KOPT-K1 (cell line): ENCODE results near the gene RNU7-1.

Experiments
- H3K27ac ChIP-seq: fragments of 200-600 bp; sonication (generic); 2 replicates; pipeline ENCODE4 v1.5.1; 2016; ENCODE audit warnings: antibody characterized with exemption, mild to moderate bottlenecking, low read depth, low read length; ENCODE audit not compliant: poor library complexity, severe bottlenecking
- H3K36me3 ChIP-seq: fragments of 200-600 bp; sonication (generic); 2 replicates; pipeline ENCODE4 v1.5.1; 2017; ENCODE audit warnings: antibody characterized with exemption, mild to moderate bottlenecking, low read length, moderate library complexity; ENCODE audit not compliant: insufficient read depth
- H3K9me3 ChIP-seq: fragments of 200-600 bp; sonication (generic); 2 replicates; pipeline ENCODE4 v1.5.1; 2017; ENCODE audit warnings: antibody characterized with exemption, low read length, mild to moderate bottlenecking; ENCODE audit not compliant: insufficient read depth, poor library complexity, severe bottlenecking

The RNU7-1 gene

DNA sequence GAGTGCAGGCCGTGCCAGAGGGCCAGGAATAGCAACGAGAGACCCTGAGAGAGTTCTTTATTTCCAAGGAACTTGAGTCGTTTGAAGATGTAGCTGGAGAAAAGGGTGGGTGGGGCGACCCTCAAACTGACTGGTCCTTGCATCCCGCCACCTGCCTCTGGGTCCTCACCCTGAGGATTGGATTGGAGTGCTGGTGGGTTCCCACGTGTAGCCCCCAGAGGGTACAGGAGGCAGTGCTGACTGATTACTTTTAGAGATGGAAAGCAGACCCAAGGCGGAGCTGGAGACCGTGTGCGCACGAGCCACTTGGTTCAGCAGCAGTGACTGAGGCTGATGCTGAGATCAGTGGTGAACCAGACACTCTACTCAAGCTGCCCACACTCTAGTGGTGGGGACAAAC lies 34.0 kb downstream of the RNU7-1 start:
- Histone ChIP-seq H3K27ac (no peak overlapping the region), H3K36me3 (peaks cover 99% of the 10 kb centered on the region), H3K9me3 (no peaks in the 10 kb centered on the region)

DNA sequence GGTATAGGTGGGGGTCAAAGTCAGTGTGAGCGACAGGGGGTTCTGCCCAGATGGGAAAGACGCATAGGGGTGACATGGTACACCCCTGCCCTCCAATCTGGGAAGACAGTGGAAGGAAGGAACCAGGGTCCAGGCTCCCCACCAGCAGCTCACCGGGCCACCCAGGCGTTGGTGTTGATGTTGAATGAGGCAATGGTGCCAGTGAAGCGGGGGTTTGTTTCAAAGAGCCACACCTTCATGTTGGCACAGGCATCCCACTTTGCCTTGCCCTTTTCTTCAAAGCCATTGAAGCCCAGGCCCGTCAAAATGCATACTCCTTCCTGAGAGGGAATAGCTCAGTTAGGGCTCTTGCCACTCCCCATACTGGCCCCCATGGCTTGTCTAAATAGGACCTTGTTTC lies 34.6 kb downstream of the RNU7-1 start:
- Histone ChIP-seq H3K27ac (no peak overlapping the region), H3K9me3 (no peaks in the 10 kb centered on the region), H3K36me3 (peaks cover 98% of the 10 kb centered on the region)

DNA sequence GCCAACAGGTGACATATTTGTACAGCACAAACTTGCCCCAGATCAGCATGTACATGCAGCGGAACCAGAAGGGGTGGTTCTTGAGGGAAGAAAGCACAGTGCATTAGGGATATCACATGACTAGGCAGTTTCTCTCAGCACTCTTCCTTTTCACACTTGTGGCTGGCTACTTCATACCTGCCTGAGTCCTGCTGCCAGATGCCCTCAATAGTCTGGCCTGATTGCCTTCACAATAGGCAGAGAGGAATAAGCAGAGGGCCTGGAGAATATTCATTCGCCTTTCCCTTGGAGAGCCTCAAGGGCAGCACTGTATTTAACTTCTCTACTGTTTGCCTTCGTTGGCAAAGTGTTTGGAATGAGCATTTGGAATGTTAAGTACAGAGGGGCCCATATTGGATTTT lies 35.0 kb downstream of the RNU7-1 start:
- Histone ChIP-seq H3K27ac (no peak overlapping the region), H3K9me3 (no peaks in the 10 kb centered on the region), H3K36me3 (peaks cover 99% of the 10 kb centered on the region)

DNA sequence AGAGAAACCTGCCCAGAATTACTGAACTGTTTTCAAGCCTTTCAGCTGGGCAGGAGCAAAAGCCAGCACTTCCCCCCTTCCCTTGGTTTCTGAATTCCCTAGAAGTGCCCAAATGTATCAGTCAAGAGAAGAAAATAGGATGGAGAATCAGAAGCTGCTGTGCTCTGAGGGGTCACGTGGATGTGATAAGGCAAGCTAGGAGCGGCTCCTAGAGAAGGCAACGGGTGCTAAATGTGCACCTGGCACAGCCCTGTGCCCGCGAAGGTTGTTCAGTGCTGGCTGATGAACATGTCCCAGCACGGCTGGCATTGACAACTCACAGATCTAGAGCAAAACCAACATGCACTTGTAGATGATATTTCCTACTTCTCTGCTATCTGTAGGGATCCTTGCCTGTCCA lies 35.4 kb downstream of the RNU7-1 start:
- Histone ChIP-seq H3K9me3 (no peaks in the 10 kb centered on the region), H3K36me3 (peaks cover 99% of the 10 kb centered on the region), H3K27ac (no peak overlapping the region)

DNA sequence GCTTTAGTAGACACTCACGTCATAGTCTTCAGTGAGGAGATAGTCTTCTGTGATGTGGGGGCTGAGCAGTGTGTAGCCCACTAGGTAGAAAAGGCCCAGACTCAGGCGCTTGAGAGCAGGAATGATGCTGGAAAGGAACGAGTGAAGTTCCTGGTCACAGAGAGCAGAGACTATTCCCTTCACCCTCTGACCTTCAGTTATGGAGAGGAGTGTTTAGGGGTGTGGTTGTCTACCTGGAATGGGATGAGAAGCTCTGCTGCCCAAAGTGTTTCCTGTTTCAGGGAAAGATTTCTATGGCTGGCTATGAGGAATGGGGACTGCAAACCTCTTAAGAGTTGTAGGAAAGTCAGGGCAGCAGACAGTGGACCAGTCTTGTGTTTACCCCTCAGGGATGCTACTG lies 35.8 kb downstream of the RNU7-1 start:
- Histone ChIP-seq H3K36me3 (peaks cover 99% of the 10 kb centered on the region), H3K27ac (no peak overlapping the region), H3K9me3 (no peaks in the 10 kb centered on the region)

DNA sequence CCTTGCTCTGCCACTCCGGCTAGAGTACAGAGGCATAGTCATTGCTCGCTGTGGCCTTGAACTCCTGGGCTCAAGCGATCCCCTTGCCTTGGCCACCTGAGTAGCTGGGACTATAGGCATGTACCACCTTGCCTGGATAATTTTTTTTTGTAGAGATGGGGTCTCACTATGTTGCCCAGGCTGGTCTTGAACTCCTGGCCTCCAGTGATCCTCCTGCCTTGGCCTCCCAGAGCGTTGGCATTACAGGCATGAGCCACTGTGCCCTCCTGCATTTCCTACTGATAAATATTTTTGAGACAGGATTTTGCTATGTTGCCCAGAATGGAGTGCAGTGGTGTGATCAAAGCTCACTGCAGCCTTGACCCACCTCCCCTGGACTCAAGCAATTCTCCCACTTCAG lies 36.5 kb downstream of the RNU7-1 start:
- Histone ChIP-seq H3K36me3 (peaks cover 98% of the 10 kb centered on the region), H3K27ac (no peak overlapping the region)

DNA sequence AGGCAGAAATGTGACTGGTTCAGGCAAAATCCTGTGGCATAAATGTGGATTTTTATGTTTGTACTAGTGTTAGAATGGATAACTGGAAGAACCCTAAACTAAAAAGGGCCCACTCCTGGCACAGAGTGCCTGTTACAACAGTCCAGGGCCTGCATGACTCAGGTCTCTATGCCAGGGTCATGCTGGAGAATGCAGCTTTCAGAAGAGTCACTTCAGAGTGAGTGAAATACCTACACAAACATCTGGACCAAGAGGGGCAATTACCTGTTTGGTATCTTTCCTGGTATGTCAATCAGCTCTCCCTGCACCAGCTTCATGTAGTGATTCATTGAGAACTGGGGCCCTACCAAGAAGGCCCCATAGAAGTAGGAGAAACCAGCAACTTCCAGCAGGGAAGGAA lies 37.1 kb downstream of the RNU7-1 start:
- Histone ChIP-seq H3K27ac (no peak overlapping the region), H3K9me3 (no peaks in the 10 kb centered on the region), H3K36me3 (peaks cover 92% of the 10 kb centered on the region)

More for the DNA sequence above, 36.5 kb downstream of the RNU7-1 start:
- no peaks in the 10 kb centered on the region for H3K9me3 ChIP-seq

DNA sequence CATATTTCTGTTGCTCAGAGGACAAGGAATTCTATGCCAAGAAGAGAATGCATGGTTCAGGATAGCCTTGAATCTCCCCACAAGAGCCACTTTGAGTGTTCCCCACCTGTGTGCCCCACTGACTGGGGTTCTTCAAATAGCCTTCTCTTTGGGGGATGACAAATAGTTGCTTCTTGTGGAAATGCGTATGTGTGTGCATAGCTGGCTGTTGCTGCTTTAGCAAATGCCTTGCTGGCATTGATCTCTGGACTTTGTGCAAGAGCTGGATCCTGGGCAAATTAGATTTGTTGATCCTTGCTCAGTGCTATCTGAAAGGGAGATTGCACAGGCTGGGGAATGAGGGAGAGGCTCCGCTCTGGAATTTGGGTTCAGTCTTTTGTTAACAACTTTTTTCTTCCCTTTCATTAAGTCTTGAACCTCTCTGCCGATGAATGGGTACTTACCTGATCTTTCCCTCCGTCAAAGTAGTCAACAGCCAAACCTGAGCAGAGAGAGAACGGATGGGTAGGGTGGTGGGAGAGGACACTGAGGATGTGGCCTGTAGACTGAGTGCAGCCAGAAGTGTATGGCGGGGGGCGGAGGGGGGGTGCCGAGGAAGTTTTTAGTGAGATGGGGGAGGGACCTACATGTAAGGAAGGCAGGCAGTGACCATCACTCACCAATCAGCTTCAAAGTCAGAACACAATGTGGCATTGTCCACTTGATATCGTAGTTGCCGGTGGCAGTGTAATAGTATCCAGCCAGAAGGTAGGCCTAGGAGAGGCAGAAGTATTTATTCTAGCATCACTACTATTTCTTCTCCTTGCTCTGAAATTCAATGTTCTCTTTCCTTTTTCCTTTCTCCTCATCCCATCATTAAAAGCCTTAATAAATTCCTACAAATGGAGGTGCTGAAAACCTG lies 37.8 kb downstream of the RNU7-1 start:
- H3K9me3 ChIP-seq, result no peaks in the 10 kb centered on the region

DNA sequence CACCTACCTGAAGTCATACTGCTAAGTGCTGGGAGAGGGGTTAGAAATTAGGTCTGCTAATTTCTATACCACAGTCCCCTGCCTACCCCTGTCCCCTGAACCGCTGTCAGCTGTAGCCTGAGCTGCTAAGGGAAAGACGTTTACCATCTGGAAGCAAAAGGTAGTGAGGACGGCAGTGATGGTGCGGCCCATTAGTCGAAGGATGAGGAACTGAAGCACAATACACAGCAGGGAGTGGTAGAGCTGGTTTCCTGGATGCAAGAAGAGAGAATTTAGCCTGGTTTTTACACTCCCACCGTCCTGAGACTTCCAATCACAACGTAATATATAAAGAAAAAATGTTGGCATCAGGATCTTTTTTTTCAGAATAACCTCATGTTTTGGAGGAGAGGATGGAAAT lies 38.9 kb downstream of the RNU7-1 start:
- H3K36me3 ChIP-seq, result peaks cover 75% of the 10 kb centered on the region
- H3K9me3 ChIP-seq, result no peaks in the 10 kb centered on the region
- no peak overlapping the region for H3K27ac ChIP-seq

More for the DNA sequence above, 37.8 kb downstream of the RNU7-1 start:
- Histone ChIP-seq H3K27ac (no peak overlapping the region), H3K36me3 (peaks cover 85% of the 10 kb centered on the region)

DNA sequence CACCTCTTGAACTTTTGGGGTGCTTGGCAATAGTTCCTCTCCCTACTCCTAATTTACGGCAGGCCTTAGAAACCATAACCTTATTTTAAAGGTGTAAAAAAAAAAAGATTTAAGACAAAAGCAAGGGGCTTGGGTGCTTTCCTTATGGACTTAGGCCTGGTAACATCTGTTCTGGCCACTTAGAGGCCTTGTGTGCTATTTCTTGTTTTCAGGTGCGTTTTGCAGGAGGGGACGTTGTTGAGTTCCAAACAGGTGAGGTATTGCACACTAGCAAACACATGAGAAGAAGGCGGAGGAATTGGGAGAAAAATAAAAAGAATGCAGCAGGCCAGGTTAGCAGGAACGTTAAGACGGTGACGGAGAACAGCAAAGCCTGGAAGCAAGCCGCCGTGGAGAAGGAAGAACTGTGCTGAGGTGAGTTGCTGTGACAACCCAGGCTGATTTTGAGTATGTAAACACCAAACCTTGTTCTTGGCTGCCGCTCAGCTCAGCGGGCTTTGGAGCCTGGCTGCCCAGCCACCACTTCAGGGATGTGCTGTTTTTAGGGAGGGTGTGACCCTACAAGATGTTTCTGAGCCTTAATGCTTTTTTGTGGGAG lies 44.4 kb downstream of the RNU7-1 start:
- no peaks in the 10 kb centered on the region for H3K9me3 ChIP-seq
- H3K27ac ChIP-seq, result no peak overlapping the region
- peaks cover 54% of the 10 kb centered on the region for H3K36me3 ChIP-seq
